NCI-H187 (cell line): Measurements from ENCODE around the gene KCNG4.

Experiments used
- DNase-seq, 2 experiments: peaks; one replicate each; lab custom pipeline; 2025; lab: John Stamatoyannopoulos, UW

The KCNG4 gene

DNA sequence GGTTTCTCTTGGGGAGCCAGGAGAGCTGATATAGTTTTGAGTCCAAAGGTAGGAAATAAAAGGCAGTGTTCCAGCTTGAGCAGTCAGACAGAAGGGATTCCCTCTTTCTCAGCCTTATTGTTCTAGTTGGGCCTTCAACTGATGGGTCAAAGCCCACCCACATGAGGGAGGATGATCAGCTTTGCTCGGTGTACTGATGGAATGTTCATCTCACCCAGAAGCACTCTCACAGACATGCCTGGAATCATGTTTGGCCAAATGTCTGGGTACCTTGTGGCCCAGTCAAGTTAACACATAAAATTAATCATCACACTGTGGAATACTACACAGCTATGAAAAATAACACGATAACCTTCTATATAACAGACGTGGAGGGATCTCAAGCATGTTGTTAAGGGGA lies 23.1 kb upstream of the KCNG4 start:
- DNase-seq, result no peak

GRCh38 chr16:84262031-84262430 lies 22.2 kb upstream of the KCNG4 start:
- no peak for DNase-seq

DNA sequence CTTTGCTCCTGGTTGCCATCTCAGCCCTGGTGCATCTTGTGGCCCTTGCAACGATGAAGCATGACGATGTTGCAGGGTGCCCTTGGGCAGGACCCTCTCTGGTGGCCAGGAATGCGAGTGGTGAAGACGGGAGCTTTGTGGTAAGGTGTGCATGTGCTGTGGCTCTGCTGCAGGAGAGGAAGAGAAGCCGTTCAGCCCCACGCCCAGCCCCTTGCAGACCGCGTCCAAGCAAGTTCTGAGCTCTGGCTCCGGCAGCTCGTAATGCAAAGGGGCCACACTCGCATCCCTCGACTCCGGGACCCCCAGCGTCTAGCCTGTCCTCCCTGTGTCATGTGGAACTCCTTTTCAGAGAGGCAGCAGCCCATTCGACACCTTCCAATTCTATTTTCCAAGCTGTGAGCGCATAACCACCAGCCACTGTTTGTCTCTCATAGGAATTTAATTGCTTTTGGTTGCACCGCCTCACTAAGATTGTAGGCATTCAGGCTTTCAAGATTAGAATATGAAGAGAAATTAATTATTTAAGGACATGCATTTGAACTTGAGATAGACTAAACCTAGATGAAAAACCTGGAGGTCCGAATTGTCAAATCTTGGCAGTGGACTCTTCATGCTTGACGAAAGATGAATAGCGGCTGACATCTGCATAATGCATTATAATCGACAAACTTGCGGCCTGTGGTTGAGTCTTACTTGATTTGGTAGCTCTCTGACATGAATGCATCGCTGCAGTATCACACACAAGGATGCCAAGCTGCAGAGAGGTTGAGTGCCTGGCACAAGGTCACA lies 21.1 kb upstream of the KCNG4 start:
- no peak for DNase-seq

DNA sequence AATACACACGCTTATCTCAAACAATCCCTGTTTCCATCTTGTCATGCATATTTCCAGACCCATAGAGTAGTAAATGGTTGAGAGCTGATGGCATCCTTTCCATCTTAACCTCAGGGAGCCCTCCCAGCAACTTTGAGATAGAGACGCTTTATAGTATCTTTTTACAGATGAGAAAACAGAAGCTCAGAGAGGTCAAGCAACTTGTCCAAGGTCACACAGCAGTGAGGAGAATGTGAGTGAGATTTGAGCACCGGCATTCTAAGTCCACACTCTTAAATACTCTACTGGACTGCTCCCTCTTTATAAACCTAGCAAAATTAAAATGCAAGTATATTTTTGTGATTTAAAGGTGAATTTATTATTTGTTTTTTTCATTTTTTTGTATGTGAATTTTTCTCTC lies 19.9 kb upstream of the KCNG4 start:
- DNase-seq, result no peak

DNA sequence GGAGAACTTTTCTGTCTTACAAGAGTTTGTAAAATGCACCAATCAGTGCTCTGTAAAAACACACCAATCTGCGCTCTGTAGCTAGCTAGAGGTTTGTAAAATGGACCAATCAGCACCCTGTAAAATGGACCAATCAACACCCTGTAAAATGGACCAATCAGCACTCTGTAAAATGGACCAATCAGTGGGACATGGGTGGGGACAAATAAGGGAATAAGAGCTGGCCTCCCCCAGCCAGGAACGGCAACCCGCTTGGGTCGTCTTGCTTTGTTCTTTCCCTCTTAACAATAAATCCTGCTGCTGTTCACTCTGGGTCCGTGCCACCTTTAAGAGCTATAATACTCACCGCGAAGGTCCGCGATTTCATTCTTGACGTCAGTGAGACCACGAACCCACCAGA lies 18.5 kb upstream of the KCNG4 start:
- no peak for DNase-seq

DNA sequence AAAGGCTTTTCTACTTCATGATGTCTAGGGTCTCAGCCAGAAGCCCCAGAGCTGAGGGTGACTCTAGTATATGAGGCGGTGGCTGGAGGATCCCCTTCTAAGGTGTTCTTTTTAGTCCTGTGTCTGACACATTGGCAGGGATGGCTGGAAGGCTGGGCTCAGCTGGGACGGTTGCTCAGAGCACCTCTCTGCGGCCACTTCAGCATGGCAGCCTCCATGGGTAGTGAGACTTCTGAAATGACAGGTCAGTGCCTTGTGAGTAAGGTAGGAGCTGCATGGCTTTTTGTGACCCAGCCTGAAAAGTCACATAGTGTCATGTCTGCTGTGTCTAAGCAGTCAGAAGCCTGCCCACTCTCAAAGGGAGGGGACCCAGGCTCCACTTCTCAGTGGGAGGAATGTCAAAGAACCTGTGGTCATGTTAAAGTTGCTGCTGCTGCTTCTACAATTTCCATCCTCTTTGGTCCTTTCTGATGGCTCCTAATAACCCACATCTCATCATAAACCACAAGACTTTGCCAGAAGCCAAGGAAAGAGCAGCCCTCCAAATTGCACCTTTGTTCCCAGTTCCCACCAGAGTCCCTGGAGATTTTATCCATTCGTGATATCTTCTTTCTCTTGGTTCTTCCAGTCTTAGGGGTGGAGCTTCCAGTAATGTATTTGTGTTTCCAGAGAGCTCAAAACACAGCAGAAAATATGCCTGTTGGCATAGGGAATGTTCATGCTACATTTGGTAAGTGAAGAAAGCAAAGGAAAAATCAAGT lies 15.4 kb upstream of the KCNG4 start:
- DNase-seq, result no peak

- DNase-seq, result no peak
Observed at GRCh38 chr16:84254062-84254461, 14.2 kb upstream of the KCNG4 start.

DNA sequence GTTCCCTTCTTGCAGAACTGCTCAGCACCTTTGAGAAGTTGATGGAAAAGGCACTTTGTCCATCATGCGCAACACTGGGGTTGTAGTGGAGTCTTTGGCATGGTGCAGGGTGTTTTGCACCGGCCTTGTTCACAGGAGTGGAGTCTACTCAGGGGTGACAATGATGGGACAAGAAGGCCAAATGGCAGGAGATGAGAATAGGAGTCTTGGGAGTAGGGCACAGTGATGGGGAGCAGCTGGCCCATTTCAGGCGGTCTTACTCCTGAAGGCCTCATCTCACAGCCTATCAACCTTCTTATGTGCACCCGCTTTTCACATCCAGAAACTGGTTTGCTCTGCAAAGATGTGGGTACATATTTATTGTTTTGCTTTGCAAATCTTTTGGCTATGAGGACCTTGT lies 13.4 kb upstream of the KCNG4 start:
- no peak for DNase-seq

GRCh38 chr16:84252184-84252583 lies 12.4 kb upstream of the KCNG4 start:
- DNase-seq, result no peak

GRCh38 chr16:84247844-84248243 lies 8.0 kb upstream of the KCNG4 start:
- no peak for DNase-seq

DNA sequence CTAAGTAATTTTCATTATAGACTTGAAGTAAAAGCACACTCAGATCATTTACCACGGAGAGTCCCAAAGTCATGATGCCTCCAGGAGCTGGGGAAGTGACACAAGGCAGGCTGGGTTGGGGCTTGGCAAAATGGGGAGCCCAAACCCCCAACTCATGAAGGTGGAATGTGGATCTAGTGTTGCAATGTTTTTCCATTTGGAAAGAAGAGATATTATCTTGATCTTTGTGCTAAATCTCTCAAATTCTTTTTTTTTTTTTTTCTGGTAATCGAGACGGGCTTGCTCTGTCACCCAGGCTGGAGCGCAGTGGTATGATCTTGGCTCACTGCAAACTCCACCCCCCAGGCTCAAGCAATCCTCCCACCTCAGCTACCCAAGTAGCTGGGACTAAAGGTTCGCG lies 7.5 kb upstream of the KCNG4 start:
- no peak for DNase-seq

- DNase-seq, result no peak
Observed at GRCh38 chr16:84246679-84247077, 6.9 kb upstream of the KCNG4 start.

DNA sequence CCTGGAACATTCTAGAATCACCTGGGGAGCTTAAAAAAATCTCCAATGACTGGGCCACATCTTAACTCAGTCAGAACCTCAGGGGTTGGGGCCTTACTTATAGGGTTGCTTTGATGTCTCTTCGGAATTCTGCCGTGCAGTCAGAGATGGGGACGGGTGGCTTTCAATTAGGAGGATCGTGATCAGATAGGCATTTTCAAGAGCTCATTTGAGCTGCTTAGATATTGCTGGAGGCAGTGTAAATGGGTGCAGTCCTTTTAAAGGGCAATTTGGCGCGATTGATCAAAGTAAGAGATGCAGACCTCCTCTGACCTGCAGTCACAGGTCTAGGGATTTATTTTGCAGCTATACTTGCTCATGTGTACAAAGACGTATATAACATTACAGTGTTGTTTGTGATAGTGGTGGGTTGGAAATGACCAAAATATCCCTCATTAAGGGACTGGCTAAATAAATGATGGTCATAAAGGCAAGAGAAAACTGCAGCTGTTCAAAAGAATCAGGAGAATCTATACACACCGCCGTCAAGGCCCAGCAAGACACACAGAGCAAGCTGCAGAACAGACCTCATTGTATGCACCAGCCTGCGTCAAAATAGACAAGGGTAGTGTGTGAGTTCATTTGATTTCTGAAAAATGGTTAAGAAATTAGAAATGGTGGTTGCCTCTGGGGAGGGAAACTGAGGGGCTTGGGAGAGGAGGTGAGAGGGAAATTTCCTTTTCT lies 6.3 kb upstream of the KCNG4 start:
- no peak for DNase-seq

GRCh38 chr16:84244728-84245127 lies 4.9 kb upstream of the KCNG4 start:
- no peak for DNase-seq

DNA sequence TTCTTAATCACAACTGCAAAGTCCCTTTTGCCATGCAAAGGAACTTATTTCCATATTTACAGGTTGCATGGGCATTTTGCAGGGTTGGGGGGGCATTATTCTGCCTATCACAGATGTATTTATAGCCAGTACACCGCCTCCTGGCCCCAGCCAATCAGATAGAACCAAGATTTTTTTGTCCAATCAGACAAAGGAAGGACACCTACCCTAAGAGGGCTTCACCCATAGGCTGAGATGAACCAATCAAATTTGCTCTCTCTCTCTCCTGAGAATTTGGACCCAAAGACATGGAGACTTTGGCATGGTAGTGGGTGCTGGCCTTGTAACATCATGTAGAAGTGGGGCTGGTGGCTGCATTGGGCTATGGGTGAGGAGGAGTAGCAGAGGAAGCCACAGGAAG lies 3.9 kb upstream of the KCNG4 start:
- DNase-seq, result no peak

DNA sequence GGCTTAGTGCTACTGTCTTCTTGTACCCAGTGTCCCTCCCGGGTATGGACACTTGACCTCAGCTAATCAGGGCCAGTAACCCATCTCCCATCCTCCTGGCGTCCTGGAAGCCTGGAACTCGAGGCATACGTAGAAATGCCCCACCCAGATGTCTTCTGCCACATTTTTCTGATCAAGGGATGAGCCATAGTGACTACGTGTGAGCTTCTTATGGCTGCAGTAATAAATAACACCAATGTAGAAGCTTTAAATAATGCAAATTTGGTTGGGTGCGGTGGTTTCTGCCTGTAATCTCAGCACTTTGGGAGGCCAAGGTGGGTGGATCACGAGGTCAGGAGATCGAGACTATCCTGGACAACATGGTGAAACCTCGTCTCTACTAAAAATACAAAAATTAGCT lies 3.0 kb upstream of the KCNG4 start:
- no peak for DNase-seq

DNA sequence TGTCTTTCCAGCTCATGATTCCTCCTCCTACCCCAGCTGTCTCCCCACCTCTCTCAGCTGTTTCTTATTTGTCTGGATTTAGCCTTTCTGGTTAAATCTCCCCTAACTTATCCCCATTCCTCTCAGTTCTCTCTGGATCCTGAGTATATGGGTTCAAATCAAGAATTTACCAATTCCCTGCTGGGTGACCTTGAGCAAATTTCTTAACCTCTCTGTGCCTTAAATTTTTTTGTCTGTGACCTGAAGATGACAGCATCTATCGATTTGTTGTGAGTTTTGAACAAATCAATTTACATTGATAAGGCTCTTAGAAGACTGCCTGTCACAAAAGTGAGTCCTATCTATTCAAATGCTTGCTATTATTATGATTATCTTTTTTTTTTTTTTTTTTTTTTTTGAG lies 2.0 kb upstream of the KCNG4 start:
- no peak for DNase-seq

DNA sequence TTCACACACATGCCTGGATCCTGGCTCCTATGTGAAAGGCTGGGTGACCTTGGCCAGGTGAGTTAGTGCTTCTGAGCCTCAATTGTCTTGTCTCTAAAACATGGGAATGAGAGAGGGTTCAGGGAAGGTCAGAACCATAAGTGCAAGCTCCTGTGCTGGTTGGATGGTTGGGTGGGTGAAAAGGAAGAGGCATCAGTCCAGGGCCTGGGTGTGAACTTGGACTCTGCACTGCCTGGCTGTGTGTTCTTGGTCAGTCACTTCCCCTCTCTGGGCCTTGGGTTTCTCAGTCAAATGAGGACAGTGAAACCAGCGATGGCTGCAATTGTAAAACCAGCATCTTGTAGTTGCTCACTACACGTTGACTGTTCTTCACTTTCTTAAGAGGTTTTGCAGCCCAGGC lies 643 bp upstream of the KCNG4 start:
- DNase-seq, result no peak

DNA sequence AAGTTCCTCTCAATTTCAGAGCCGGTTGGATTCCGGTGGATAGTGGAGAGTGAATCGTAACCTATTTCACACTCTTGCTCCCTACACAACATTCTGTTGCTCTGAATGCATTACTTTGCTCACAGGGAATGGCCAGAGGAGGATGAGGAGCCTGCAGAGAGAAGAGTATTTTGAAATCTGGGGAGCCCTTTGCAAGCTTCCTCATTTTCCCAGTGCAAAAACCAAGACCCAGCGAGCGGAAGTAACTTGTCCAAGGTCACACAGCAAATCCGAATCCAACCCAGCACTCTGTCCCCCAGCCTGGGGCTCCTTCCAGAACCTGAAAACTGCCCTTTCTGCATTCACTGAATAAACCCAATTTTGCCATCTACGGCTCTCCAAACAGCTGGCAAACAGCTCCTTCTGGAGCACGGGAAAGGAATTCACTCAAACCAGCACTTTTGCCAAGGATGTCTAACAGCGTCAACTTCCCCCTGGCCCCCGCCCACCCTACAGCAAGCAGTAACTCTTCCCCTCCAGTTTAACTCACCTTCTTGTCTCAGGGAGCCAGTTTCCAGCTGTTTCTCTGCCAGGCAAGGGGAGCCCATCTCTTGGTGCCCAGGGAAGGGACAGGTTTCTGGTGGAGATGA lies 557 bp downstream of the KCNG4 start:
- no peak for DNase-seq

DNA sequence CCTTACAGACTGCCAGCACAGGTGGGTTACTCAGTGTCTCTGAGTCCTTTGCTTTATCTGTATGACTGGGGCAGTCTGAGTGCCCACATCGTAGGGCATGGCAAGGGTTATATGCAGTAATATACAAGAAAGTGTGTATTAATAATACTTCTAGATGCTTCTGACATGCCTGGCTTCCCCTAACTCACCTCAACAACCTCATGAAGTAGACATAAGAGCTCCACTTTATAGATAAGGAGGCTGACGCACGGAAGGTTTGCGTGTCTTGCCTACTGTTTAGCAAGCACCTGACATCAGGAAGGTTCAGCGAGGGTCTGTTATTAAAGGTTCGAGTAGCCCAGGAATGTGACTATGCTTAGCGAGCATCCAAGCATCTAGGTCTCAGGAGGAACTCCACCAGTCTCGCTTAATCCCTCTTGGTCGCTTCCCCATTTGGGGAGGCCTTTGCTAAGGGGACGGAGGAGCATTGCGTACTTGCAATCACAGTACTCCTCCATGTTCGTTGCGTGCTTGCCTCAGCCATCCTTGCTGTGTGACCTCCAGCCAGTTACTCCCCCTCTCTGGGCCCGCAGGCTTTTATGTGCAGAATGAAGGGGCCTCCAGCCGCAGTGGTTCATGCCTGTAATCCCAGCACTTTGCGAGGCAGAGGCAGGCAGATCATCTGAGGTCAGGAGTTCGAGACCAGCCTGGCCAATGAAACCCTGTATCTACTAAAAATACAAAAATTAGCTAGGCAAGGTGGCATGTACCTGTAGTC lies 1.6 kb downstream of the KCNG4 start:
- DNase-seq, result peak; percentile 11 to 28

DNA sequence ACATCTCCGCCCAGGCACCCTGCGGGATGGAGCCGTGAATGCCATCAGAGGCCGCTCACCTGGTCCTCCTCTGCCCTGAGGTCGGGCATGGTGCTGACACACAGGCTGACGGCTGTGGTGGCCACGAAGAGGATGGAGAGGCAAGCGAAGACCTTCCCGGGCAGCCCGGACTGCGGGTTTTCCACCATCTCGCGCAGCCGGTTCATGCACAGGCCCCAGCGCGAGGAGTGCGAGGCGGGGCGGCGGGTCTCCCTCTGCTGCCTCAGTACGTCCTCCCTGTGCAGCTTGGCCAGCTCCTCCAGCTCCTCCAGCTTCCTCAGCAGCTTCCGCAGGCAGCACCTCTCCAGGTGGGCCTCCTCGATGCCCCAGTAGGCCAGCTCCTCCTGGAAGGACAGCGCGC lies 3.1 kb downstream of the KCNG4 start:
- DNase-seq, result no peak
